ENCODE measurements around the gene CHST12.

DNA sequence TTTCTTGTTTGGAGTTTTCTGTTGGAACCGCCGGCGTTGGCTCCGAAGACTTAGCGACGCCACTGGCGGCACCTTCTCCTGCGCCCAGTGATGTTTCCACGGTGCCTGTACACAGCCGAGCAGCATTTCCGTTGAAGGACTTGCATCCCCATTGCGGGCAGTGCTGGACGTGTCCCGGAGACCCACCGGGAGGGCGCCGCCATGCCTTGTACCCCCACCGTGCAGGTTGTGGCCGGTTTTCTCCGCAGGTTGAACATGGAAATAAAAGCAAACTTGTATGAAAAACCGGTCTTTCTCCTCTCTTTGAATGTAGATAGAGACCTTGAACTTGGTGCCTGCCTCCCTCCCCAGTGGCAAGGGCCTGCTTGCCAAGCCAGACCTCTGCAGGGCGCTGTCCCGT, 22.9 kb upstream of the CHST12 start:
- no peak for TF ChIP-seq CTCF (IDR thresholded peaks at IDR 0.05; ENCODE audit: low read depth, low read length, poor library complexity, severe bottlenecking)
- TF ChIP-seq EZH2phosphoT487 (IDR thresholded peaks at IDR 0.05; ENCODE audit: borderline replicate concordance, low read length) = no peak
